Ovary (tissue), 3 donors: ENCODE data around the gene HNRNPUL1.

Source experiments
- CTCF ChIP-seq, 3 donors: fragments of 450-650 bp in 2 of 3; fragments of 200-600 bp in 1 of 3; IDR thresholded peaks; one replicate each; pipeline versions ENCODE4 v1.5.1 to v1.8.0; 2016 to 2022; ENCODE audit warnings: antibody characterized with exemption in 3 of 3, mild to moderate bottlenecking in 1 of 3
- EP300 ChIP-seq: sonication (generic); formaldehyde crosslinking; IDR thresholded peaks from one replicate; pipeline ENCODE4 v1.6.1; 2017; ENCODE audit warnings: antibody characterized with exemption
- POLR2A ChIP-seq: fragments of 450-650 bp; IDR thresholded peaks from one replicate; pipeline ENCODE4 v1.6.1; 2017; ENCODE audit warnings: antibody characterized with exemption, mild to moderate bottlenecking, moderate library complexity
- donor health status: DM: no; HTN: no; CAD: no.

- TF ChIP-seq CTCF (IDR thresholded peaks at IDR 0.05), result no peak
- no peak for TF ChIP-seq EP300
- no peak for TF ChIP-seq POLR2A
Measured at GRCh38 chr19:41316306-41316920, 52.2 kb downstream of the HNRNPUL1 start.
